ENCODE data around the gene RDH11.
"Not testable (repeated sequence)": the region's sequence is repeated elsewhere in the genome, so short reads cannot be mapped to it uniquely, and the experiment has no call there.

RDH11 gene

DNA sequence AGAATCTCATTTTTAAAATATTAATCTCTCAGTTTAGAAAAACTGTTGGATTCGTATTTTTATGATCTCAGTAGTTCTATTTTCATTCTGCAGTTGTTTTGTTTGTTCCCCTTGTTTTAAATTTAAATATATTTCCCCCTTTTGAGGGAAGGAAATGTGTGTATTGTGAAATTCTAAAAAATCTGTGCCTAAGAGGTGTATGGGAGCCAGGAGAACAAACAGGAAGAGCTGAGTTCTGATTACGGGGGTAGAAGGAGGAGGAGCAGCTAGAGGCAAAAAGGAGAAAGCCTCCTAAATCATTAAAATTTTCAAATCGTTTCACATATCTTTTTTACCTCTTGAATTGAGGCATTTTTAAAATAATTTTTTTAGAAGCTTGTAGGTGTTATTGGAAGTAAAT, 8.4 kb upstream of the RDH11 start:
- no peak for DNase-seq

GRCh38 chr14:67701492-67701891, 5.9 kb upstream of the RDH11 start, which contains the start of gene RDH12:
RDH12 (plus strand) TSS chr14:67701886; CDS start chr14:67722643, 20,757 bp downstream.
- not testable (repeated sequence) for DNase-seq

- no peak for DNase-seq
These were observed 2.6 kb upstream of the RDH11 start for GRCh38 chr14:67698179-67698578.

- no peak for DNase-seq
These were observed 1.4 kb upstream of the RDH11 start for GRCh38 chr14:67697006-67697405.

DNA sequence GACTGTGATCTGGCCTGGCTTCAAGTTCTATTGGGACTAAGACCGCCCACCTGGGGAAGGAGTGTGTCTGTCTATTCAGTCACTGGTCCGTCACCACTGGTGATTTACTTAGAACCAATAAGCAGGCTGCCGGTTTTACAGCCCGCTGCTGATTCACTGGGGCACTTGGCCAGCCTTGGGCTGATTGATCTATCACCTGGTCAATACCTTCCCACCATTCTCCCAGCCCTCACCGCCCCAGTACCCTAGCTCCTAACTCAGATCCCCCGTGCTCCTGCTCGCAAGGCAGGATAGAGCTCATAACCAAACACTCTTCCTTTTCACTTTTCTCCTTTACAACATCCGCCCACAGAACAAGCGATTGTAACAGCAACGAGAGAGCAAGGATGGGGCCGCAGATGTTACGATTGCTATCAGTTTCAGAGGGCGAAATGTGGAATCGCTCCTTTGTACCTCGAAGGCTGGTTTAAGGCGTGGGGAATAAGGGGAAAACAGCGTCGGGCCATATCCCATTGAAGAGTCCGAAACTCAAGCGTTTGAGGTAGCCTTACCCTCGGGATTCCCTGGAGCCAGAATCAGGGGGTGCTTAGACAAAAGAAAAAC, 672 bp downstream of the RDH11 start:
- DNase-seq: peak; percentile 57 to 85

GRCh38 chr14:67690011-67690410, 5.6 kb downstream of the RDH11 start:
- no peak for DNase-seq

- DNase-seq: no peak
These were observed 11.7 kb downstream of the RDH11 start for GRCh38 chr14:67683842-67684241.

GRCh38 chr14:67680941-67681340, 14.6 kb downstream of the RDH11 start:
- DNase-seq: no peak

DNA sequence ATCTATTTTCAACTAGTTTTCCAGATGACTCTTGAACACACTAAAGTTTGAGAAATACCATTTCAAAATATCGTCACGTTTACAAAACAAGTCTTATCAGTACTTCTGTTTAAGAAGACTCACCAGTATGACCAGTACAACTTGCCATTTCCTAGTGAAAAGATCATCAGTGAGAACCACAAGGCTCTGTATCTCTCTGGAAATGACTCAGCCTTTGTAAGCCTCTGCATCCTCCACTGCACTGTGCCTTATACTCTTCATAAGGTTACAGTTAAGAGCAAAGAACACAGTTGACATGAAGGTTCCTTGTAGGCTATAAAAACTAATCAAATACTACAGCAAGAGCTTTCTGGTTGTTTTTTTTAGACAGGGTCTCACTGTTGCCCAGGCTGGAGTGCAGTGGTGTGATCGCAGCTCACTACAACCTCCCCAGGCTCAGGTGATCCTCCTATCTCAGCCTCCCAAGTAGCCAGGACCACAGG, 15.4 kb downstream of the RDH11 start:
- no peak for DNase-seq

DNA sequence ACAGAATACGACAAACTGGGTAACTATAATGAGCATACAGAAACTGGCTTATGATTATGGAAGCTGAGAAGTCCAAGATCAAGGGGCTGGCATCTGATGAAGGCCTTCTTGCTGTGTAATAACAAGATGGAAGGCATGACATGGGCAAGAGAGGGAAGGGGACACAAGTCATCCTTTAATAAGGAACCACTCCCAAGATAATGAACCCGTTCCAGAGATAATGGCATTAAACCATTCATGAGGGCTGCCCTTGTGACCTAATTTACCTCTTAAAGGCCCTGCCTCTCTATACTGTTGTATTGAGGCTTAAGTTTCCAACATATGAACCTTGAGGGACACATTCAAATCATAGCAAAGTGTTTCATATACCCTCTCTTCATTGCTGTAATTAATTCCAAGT, 16.6 kb downstream of the RDH11 start:
- no peak for DNase-seq

GRCh38 chr14:67675219-67675582, 20.4 kb downstream of the RDH11 start:
- peak in 1 of 2 experiments; percentile 33 for DNase-seq

DNA sequence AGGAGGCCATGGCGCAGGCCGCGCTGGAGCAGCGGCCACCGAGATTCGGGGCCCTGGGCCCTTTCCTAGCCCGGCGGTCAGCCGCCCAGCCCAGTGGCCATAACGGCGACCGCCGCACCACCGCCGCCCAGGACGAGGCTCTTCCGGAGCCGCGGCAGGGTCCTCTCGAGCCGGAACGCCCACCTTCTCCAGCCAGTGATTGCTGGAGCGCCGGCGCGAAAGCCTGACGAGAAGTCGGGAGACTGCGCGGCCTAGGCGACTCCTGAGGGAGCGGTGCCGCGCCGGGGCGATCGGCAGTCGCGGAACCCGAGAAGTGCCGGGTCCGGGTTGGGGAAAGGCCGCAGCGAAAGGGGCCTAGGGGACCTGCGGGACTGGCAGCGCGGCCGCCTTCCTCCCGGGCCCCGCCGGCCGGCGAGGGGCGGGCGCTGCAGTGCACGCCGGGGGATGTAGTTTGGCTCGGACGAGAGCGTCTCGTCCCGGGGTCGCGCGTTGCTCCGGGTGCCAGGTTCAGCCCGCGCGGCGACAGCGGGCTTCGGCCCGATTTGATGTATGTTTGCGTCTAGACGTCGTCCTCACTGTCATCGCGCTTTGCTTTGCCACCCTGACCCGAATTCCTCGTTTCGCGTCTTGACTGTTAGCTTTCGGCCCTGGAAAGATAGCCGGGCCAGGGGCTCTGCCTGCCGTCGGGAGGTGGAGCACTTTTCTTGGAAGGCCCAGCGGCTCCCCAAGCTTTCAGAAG, 20.9 kb downstream of the RDH11 start, which contains the start of gene VTI1B:
VTI1B (minus strand) TSS at position 153 of the 739 bp plus-strand sequence; CDS start at position 10, 143 bp downstream.
- DNase-seq: peak; percentile 76 to 85

DNA sequence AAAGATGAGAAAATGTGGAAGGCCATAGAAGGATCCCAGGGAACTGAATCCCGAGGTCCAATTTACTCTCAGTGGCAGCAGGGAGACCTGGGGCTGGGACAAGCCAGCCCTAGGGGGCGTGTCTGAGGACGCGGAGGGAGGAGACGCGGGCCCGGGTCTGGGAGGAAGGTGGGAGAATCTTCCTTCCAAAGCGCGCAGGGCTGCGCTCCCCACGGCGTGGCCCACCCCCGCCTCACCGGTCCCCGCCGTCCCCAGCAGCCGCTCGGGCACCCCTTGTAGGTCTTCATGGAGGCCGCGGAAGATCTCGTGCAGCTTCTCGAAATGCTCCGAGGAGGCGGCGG, 21.5 kb downstream of the RDH11 start:
- DNase-seq: peak; percentile 81 to 83

GRCh38 chr14:67673451-67673850, 22.1 kb downstream of the RDH11 start:
- DNase-seq: no peak

- DNase-seq: no peak
These were observed 27.0 kb downstream of the RDH11 start for GRCh38 chr14:67668559-67668958.

- peak; percentile 26 to 74 for DNase-seq
These were observed 28.7 kb downstream of the RDH11 start for GRCh38 chr14:67666750-67667449.

GRCh38 chr14:67665868-67666267, 29.7 kb downstream of the RDH11 start:
- no peak for DNase-seq

- DNase-seq: no peak
These were observed 31.9 kb downstream of the RDH11 start for GRCh38 chr14:67663633-67664032.

GRCh38 chr14:67653651-67654280, 41.8 kb downstream of the RDH11 start:
- DNase-seq: peak; percentile 96 to 98

DNA sequence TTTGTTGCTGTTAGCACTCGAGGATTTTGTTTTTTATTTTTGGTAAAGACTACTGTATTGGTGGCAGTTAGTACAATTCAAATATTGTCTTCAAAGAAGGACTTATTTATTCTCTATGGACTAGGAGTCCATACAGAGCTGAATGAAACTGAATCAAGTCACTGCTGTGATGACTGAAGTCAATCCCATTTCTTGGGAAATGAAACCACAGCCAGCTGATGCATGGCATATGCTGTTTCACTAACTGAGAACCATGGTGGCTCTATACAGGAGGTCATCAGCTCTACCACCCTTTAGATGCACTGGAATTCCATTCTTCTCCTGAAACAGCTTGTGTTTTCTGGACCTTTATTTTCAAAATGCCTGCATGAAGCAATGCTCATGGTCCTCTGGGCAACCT, 43.4 kb downstream of the RDH11 start:
- no peak for DNase-seq

DNA sequence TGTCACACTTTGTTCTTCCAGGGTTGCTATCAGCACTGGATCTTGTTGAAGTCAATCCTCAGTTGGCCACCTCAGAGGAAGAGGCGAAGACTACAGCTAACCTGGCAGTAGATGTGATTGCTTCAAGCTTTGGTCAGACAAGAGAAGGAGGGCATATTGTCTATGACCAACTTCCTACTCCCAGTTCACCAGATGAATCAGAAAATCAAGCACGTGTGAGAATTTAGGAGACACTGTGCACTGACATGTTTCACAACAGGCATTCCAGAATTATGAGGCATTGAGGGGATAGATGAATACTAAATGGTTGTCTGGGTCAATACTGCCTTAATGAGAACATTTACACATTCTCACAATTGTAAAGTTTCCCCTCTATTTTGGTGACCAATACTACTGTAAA, 44.9 kb downstream of the RDH11 start:
- no peak for DNase-seq

- DNase-seq: no peak
These were observed 45.4 kb downstream of the RDH11 start for GRCh38 chr14:67650151-67650550.

- DNase-seq: no peak
These were observed 49.4 kb downstream of the RDH11 start for GRCh38 chr14:67646131-67646530.

All from NCI-H524 (cell line).